PC-3 (cell line): Measurements from ENCODE around the gene AP1B1.

Experiments
- CTCF ChIP-seq: fragments of 300-600 bp; sonication (generic); conservative IDR thresholded peaks from 2 replicates; pipeline ENCODE4 v1.5.1; 2017; ENCODE audit warnings: antibody characterized with exemption, low read depth, mild to moderate bottlenecking, low read length
- EZH2 ChIP-seq: fragments of 300-600 bp; sonication (generic); IDR thresholded peaks from one replicate; pipeline ENCODE4 v1.6.1; 2017; ENCODE audit warnings: antibody characterized with exemption, mild to moderate bottlenecking, low read length; ENCODE audit not compliant: unreplicated experiment
- EZH2phosphoT487 ChIP-seq: fragments of 300-600 bp; sonication (generic); IDR thresholded peaks from 2 replicates; pipeline ENCODE4 v1.6.1; 2018; ENCODE audit warnings: mild to moderate bottlenecking, antibody characterized with exemption, low read length, borderline replicate concordance

- TF ChIP-seq CTCF, result no peak
- TF ChIP-seq EZH2, result no peak
- no peak for TF ChIP-seq EZH2phosphoT487
Measured at GRCh38 chr22:29352778-29353177, 35.6 kb downstream of the AP1B1 start.
